ENCODE measurements around the gene TLN1. TPM values are rescaled to one million over a fixed set of nuclear protein-coding genes. Genes with fewer than 3 reads are reported as not detected.

Gene TLN1
- polyA plus RNA-seq, 1 experiment = 165 TPM

DNA sequence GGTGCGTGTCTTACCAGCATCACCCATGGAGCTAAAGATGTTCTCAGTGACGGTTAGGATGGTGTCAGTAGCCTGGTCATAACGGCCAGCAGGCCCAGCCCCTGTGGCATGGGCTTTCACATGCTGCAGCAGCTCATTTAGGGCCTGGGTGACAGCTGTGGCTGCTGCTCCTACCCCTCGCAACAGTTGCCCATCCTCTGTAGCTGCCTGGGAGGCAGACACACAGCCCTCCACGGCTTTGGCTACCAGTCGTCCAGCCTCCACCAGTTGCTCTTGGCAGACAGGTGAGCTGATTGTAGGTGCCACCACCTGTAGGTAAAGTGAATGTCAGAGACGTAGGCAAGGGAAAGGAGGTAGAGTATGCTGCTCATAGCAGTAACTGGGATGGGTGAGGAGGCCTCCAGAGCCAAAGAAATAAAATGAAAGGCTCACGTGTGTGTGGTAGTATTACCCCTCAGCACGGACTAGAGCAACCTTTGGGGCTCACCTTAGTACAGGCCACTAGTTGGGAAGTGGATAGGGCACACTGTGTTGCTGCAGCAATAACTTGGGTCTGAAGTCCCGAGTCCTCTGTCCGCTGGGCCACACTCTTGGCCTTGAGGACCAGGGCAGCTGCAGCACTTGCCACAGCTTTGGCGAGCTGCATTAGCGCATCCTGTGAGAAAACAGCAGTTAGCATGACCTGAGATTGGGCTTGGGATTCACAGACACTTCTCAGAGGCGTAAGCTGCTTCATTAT lies 14.7 kb downstream of the TLN1 start:
- TF ChIP-seq, protein P1, sequence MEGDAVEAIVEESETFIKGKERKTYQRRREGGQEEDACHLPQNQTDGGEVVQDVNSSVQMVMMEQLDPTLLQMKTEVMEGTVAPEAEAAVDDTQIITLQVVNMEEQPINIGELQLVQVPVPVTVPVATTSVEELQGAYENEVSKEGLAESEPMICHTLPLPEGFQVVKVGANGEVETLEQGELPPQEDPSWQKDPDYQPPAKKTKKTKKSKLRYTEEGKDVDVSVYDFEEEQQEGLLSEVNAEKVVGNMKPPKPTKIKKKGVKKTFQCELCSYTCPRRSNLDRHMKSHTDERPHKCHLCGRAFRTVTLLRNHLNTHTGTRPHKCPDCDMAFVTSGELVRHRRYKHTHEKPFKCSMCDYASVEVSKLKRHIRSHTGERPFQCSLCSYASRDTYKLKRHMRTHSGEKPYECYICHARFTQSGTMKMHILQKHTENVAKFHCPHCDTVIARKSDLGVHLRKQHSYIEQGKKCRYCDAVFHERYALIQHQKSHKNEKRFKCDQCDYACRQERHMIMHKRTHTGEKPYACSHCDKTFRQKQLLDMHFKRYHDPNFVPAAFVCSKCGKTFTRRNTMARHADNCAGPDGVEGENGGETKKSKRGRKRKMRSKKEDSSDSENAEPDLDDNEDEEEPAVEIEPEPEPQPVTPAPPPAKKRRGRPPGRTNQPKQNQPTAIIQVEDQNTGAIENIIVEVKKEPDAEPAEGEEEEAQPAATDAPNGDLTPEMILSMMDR (IDR thresholded peaks at IDR 0.05; ENCODE audit: low read depth, low read length) = no peak
- H3K4me3 ChIP-seq (ENCODE audit: low read depth, low read length) = no peak overlapping the region
- H3K9me3 ChIP-seq (ENCODE audit: control insufficient read depth, insufficient read depth, low read length) = no peaks in the 10 kb centered on the region
- no peak overlapping the region for H3K27ac ChIP-seq (ENCODE audit: low read depth, low read length)
- POLR2A ChIA-PET = interaction anchor here (1.4 to 3.1 kb wide), 2 partner anchors 11 to 15 kb away, joined by 4 to 11 read pairs; partner anchors contain the start of genes CREB3 and TLN1
- no peak for DNase-seq (ENCODE audit: low read depth, low spot score)
- H3K27me3 ChIP-seq (ENCODE audit: control insufficient read depth, insufficient read depth, low read length) = no peaks in the 10 kb centered on the region
- CTCF ChIA-PET = interaction anchor here (0.9 to 2.3 kb wide), 2 partner anchors 21 to 58 kb away, joined by 3 to 17 read pairs; no protein-coding TSS in a partner anchor

DNA sequence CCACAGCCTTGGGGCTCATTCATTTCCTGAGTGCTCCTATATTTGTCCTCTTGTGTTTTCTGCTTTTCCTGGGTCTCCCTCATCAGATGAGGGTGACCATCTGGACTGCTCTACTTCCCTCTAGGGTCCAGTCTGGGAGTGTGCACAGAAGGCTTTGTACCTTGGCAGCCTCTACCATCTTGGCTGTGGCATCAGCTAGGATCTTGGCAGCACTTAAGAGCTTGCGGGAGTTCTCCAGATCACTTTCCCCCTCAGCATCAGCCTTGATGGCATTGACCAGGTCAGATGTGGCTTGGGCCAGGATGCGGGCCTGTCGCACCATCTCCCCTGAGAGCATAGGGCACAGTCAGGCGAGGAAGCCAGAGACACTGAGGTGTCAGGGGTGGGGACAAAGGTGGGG lies 15.8 kb downstream of the TLN1 start:
- Histone ChIP-seq H3K27ac (ENCODE audit: low read depth, low read length) (peak overlapping the region; percentile 21), H3K9me3 (ENCODE audit: control insufficient read depth, insufficient read depth, low read length) (no peaks in the 10 kb centered on the region), H3K4me3 (ENCODE audit: low read depth, low read length) (no peak overlapping the region), H3K27me3 (ENCODE audit: control insufficient read depth, insufficient read depth, low read length) (no peaks in the 10 kb centered on the region)
- DNase-seq (ENCODE audit: low read depth, low spot score) = no peak
- POLR2A ChIA-PET = interaction anchor here (1.3 to 3.1 kb wide), 2 partner anchors 12 to 19 kb away, joined by 3 to 11 read pairs; no protein-coding TSS in a partner anchor
- TF ChIP-seq, protein P1 (IDR thresholded peaks at IDR 0.05; ENCODE audit: low read depth, low read length) = 0 out of 2 replicates have a peak, but pooled peaks have one; percentile 12
- CTCF ChIA-PET = interaction anchor here (0.9 to 1.7 kb wide), 3 partner anchors 11 to 57 kb away, joined by 3 to 10 read pairs (median 4); no protein-coding TSS in a partner anchor

DNA sequence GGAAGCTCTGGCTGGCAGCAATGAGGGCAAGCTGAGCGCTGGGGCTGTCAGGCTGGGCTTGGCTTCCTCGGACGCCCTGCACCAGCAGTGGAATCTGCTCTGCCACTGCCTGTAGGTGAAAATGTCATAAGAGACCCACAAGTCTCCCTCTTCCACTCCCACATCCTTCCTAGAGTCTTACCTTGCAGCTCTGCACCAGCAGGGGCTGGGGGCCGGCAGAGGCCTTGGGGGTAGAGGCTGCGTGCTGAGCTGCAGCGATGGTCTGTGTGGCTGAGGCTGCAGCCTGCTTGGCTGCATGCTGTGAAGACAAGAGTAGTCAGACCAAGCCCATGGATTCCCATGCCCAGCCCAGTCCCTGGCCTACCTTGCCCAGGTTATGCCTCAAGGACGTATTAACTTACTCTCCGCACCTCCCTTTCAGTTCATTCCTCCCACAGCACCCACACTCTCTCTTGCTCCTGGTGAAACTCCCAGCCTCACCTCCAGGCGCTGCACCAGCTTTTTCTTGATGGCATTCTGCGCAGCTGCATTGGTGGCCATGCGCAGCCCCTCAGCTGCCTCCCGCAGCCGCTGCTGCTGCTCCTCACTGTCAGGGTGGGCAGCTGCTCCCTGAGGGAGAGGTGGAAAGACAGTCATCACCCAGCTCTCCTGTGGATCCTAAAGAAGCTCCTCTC lies 17.3 kb downstream of the TLN1 start:
- no peak for DNase-seq (ENCODE audit: low read depth, low spot score)
- Histone ChIP-seq H3K4me3 (ENCODE audit: low read depth, low read length) (no peak overlapping the region), H3K9me3 (ENCODE audit: control insufficient read depth, insufficient read depth, low read length) (no peaks in the 10 kb centered on the region), H3K27me3 (ENCODE audit: control insufficient read depth, insufficient read depth, low read length) (no peaks in the 10 kb centered on the region), H3K27ac (ENCODE audit: low read depth, low read length) (no peak overlapping the region)
- TF ChIP-seq, protein P1 (IDR thresholded peaks at IDR 0.05; ENCODE audit: low read depth, low read length) = no peak
- CTCF ChIA-PET = interaction anchor here (0.9 to 1.7 kb wide), 3 partner anchors 13 to 19 kb away, joined by 3 to 10 read pairs (median 4); no protein-coding TSS in a partner anchor
- POLR2A ChIA-PET = interaction anchor here (0.6 to 3.2 kb wide), 4 partner anchors 13 to 23 kb away, joined by 3 to 17 read pairs (median 4); no protein-coding TSS in a partner anchor

DNA sequence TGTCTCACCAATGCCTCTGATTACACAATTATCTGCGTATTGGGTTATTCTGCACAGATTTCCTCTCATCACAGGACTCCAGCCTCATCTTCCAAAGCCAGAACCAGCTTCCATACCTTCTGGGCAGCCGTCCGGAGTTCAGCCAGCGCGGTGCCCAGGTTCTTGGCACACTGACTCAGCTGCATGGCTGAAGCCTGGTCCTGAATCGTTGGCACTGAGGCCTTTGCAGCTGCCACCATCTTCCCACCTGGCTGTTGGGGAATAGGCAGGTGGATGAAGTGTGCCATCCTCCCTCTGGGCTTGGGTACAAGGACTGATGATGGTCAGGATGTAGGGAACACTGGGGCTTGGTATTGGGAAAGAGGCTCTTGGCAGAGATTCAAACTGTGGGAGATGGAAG lies 17.9 kb downstream of the TLN1 start:
- H3K27ac ChIP-seq (ENCODE audit: low read depth, low read length) = no peak overlapping the region
- ChIA-PET POLR2A (interaction anchor here (0.6 to 3.2 kb wide), 3 partner anchors 13 to 22 kb away, joined by 3 to 17 read pairs (median 5); no protein-coding TSS in a partner anchor), CTCF (interaction anchor here (0.9 kb wide), 1 partner anchor 18 kb away, joined by 3 read pairs; no protein-coding TSS in a partner anchor)
- H3K27me3 ChIP-seq (ENCODE audit: control insufficient read depth, insufficient read depth, low read length) = no peaks in the 10 kb centered on the region
- TF ChIP-seq, protein P1 (IDR thresholded peaks at IDR 0.05; ENCODE audit: low read depth, low read length) = no peak
- no peak overlapping the region for H3K4me3 ChIP-seq (ENCODE audit: low read depth, low read length)
- H3K9me3 ChIP-seq (ENCODE audit: control insufficient read depth, insufficient read depth, low read length) = no peaks in the 10 kb centered on the region
- DNase-seq (ENCODE audit: low read depth, low spot score) = no peak

Measured in AG04450 (cell line).